Nephron (organoid): ENCODE measurements around the gene IL16.

Experiments used
- H3K27ac Mint-ChIP-seq, 3 experiments: 2 replicates each; pipeline ENCODE4 v1.8.0; 2020; ENCODE audit warnings: mixed read lengths in 3 of 3, mild to moderate bottlenecking in 2 of 3, moderate library complexity in 1 of 3
- H3K27me3 Mint-ChIP-seq: 2 replicates; pipeline ENCODE4 v1.8.0; 2021; ENCODE audit warnings: low read depth, mild to moderate bottlenecking, moderate library complexity, mixed read lengths
- H3K36me3 Mint-ChIP-seq: 2 replicates; pipeline ENCODE4 v1.8.0; 2020; ENCODE audit warnings: low read depth, mixed read lengths
- H3K4me1 Mint-ChIP-seq: 2 replicates; pipeline ENCODE4 v1.8.0; 2020; ENCODE audit warnings: mixed read lengths
- H3K4me3 Mint-ChIP-seq, 3 experiments: 2 replicates each; pipeline ENCODE4 v1.8.0; 2020; ENCODE audit warnings: mild to moderate bottlenecking in 3 of 3, mixed read lengths in 3 of 3, moderate library complexity in 2 of 3
- H3K9me3 Mint-ChIP-seq: 2 replicates; pipeline ENCODE4 v1.8.0; 2020; ENCODE audit warnings: mixed read lengths
- CTCF ChIP-seq, 3 experiments: fragments of 200-600 bp; sonication (generic); IDR thresholded peaks; one replicate each; pipeline ENCODE4 v1.5.0; 2021; ENCODE audit warnings: antibody characterized with exemption in 3 of 3; ENCODE audit not compliant: unreplicated experiment in 3 of 3

The IL16 gene

GRCh38 chr15:81338170-81339007 lies 141.7 kb downstream of the IL16 start:
- Mint-ChIP-seq H3K4me1 (peaks cover 45% of the 10 kb centered on the region), H3K36me3 (no peaks in the 10 kb centered on the region), H3K9me3 (no peaks in the 10 kb centered on the region), H3K27ac (peak overlapping the region in 2 of 3 experiments; percentile 80 to 81), H3K4me3 (peak overlapping the region in 1 of 3 experiments; percentile 9), H3K27me3 (peaks cover 11% of the 10 kb centered on the region)
- no peak for TF ChIP-seq CTCF (IDR thresholded peaks at IDR 0.05; ENCODE audit: unreplicated experiment in 3 of 3)

GRCh38 chr15:81339321-81339720 lies 142.6 kb downstream of the IL16 start:
- TF ChIP-seq CTCF (IDR thresholded peaks at IDR 0.05; ENCODE audit: unreplicated experiment in 3 of 3): no peak
- Mint-ChIP-seq H3K27ac (peak overlapping the region in 1 of 3 experiments; percentile 80), H3K9me3 (no peaks in the 10 kb centered on the region), H3K4me3 (no peak overlapping the region), H3K27me3 (peaks cover 11% of the 10 kb centered on the region), H3K4me1 (peaks cover 43% of the 10 kb centered on the region), H3K36me3 (no peaks in the 10 kb centered on the region)

GRCh38 chr15:81339851-81340250 lies 143.2 kb downstream of the IL16 start:
- no peaks in the 10 kb centered on the region for H3K36me3 Mint-ChIP-seq
- H3K4me1 Mint-ChIP-seq: peaks cover 37% of the 10 kb centered on the region
- no peaks in the 10 kb centered on the region for H3K9me3 Mint-ChIP-seq
- H3K4me3 Mint-ChIP-seq: no peak overlapping the region
- no peak overlapping the region for H3K27ac Mint-ChIP-seq
- TF ChIP-seq CTCF (IDR thresholded peaks at IDR 0.05; ENCODE audit: unreplicated experiment in 3 of 3): no peak
- H3K27me3 Mint-ChIP-seq: peaks cover 11% of the 10 kb centered on the region

- no peaks in the 10 kb centered on the region for H3K36me3 Mint-ChIP-seq
- no peak for TF ChIP-seq CTCF (IDR thresholded peaks at IDR 0.05; ENCODE audit: unreplicated experiment in 3 of 3)
- no peak overlapping the region for H3K4me3 Mint-ChIP-seq
- H3K4me1 Mint-ChIP-seq: peaks cover 31% of the 10 kb centered on the region
- H3K27ac Mint-ChIP-seq: no peak overlapping the region
- H3K27me3 Mint-ChIP-seq: peaks cover 11% of the 10 kb centered on the region
- H3K9me3 Mint-ChIP-seq: no peaks in the 10 kb centered on the region
Observed at GRCh38 chr15:81341351-81341750, 144.7 kb downstream of the IL16 start.

GRCh38 chr15:81343371-81343770 lies 146.7 kb downstream of the IL16 start:
- no peak overlapping the region for H3K27ac Mint-ChIP-seq
- H3K36me3 Mint-ChIP-seq: no peaks in the 10 kb centered on the region
- TF ChIP-seq CTCF (IDR thresholded peaks at IDR 0.05; ENCODE audit: unreplicated experiment in 3 of 3): no peak
- H3K9me3 Mint-ChIP-seq: peaks cover 3% of the 10 kb centered on the region
- H3K4me3 Mint-ChIP-seq: no peak overlapping the region
- peaks cover 11% of the 10 kb centered on the region for H3K27me3 Mint-ChIP-seq
- H3K4me1 Mint-ChIP-seq: peaks cover 16% of the 10 kb centered on the region

GRCh38 chr15:81346611-81347010 lies 149.9 kb downstream of the IL16 start:
- no peak overlapping the region for H3K4me3 Mint-ChIP-seq
- no peak for TF ChIP-seq CTCF (IDR thresholded peaks at IDR 0.05; ENCODE audit: unreplicated experiment in 3 of 3)
- H3K27ac Mint-ChIP-seq: no peak overlapping the region
- H3K27me3 Mint-ChIP-seq: peaks cover 8% of the 10 kb centered on the region
- peaks cover 3% of the 10 kb centered on the region for H3K9me3 Mint-ChIP-seq
- no peaks in the 10 kb centered on the region for H3K4me1 Mint-ChIP-seq
- no peaks in the 10 kb centered on the region for H3K36me3 Mint-ChIP-seq
